Fibroblast of pulmonary artery (primary cell): ENCODE results near the gene AADACL4.

ENCODE experiments used
- DNase-seq: peaks from one replicate; pipeline ENCODE4 v3.0.0-alpha.2; 2010; ENCODE audit warnings: low read depth
- H3K4me3 ChIP-seq: replicated peaks from 2 replicates; pipeline ENCODE4 v1.5.1; 2011; ENCODE audit warnings: low read depth, mild to moderate bottlenecking, control low read depth, low read length, moderate library complexity
- CTCF ChIP-seq: IDR thresholded peaks from 2 replicates; pipeline ENCODE4 v1.5.1; 2011; ENCODE audit warnings: mild to moderate bottlenecking, control low read depth, low read length, inconsistent platforms; ENCODE audit errors: missing control alignments

Gene AADACL4

GRCh38 chr1:12636098-12636950, 7.6 kb upstream of the AADACL4 start:
- H3K4me3 ChIP-seq: no peak overlapping the region
- no peak for TF ChIP-seq CTCF
- DNase-seq: peak; percentile 85

DNA sequence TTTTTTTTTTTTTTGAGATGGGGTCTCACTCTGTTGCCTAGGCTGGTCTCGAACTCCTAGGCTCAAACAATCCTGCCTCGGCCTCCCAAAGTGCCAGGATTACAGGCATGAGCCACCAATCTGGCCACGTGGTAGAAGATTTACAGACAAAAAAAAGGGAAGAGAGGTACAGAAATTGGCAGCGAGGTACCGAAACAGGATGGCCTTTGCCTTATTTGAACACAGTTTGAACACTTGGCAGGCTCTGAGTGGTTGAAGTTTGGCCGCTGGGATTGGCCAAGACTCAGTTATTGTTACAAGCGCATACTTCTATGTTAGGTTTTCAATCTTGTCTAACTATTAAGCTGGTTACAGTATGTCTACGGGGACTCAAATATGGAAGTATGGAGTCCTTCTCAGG, 6.2 kb upstream of the AADACL4 start:
- no peak overlapping the region for H3K4me3 ChIP-seq
- TF ChIP-seq CTCF: no peak
- no peak for DNase-seq

- TF ChIP-seq CTCF: no peak
- DNase-seq: no peak
- H3K4me3 ChIP-seq: no peak overlapping the region
Observed at GRCh38 chr1:12640237-12640957, 3.5 kb upstream of the AADACL4 start.

DNA sequence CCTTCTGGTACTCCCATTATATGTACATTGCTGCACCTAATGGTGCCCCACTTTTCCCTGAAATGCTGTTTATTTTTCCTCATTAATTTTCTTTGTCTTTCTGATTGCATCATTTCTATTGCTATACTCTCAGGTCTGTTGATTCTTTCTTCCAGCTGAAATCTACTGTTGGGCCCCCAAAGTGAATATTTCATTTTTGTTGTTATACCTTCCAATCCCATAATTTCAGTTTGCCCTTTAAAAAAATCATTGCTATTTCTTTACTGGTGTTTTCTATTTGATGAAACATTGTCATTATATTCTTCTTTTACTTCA, 3.0 kb upstream of the AADACL4 start:
- no peak for TF ChIP-seq CTCF
- no peak for DNase-seq
- no peak overlapping the region for H3K4me3 ChIP-seq

- H3K4me3 ChIP-seq: no peak overlapping the region
- DNase-seq: no peak
- TF ChIP-seq CTCF: no peak
Observed at GRCh38 chr1:12643079-12643478, 806 bp upstream of the AADACL4 start.

DNA sequence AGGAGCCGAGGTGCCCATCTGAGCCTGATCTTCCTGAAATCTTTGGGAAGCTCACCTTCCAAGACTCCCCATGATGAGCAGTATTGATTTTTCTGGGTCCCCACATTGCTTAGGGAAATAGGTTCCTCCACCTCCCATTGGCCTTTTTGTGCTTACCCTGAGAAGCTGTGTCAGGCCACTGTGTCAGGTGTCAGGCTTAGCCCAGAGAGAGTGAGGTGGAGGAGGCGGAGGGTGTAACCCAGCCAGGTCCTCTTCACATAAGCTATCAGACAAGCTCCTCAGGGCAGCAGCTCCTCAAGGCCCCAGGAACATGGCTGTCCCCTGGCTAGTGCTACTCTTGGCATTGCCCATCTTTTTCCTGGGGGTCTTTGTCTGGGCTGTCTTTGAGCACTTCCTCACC, 352 bp downstream of the AADACL4 start:
- no peak overlapping the region for H3K4me3 ChIP-seq
- no peak for DNase-seq
- TF ChIP-seq CTCF: no peak
